ENCODE measurements around the gene NCKAP5. TPM values are rescaled to one million over a fixed set of nuclear protein-coding genes. Genes with fewer than 3 reads are reported as not detected.
A peak's percentile ranks its signal among the peaks of the same experiment; 100 is the strongest.

The NCKAP5 gene
- total RNA-seq, 1 donor from 2014 or later, result 8.9 TPM

DNA sequence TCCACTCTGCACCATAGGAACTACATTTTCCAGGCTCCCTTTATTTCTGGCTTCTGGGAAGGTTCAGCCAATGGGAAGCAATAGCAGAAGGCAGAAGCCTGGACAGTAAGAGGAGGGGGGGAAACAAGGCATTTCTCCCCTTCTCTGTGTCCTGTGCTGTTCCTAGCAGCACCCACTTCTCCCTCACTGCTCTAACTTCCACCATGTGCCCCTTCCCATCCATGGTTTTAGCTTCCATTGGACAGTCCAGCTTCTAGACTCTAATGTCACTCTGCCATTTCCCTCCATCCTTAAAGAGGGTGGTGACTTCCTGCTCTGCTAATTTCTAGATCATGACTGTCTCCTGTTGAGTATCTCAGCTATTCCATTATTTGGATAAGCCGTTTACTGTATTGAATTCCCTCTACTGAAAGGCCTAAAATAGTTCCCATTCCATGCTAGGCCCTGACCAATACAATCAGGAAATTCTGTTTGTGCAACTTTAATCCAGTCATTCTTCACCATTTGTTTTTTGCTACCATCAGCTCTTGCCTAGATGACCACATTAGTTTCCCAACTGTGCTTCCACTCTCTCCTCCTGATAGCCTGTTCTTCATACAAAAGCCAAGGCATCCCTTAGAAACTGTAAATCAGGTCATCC, 877.5 kb downstream of the NCKAP5 start:
- no peak for ATAC-seq

DNA sequence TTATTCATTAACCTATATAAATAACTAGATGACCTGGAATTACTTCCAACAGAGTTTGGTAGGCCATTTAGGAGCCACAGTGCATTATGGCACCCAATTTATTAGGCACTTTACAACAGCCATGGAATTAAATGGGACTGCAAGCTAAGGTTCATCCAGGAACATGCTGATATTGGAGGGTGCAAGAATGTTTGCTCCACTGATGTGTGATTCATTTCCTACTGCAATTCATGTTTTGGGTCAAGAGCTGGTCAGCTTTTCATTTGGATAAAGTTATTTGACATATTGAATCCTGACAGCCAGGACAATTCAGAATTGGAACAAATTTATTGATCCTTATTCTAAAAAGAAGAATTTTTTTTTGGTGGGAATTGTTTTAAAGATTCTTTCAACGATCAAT, 886.5 kb downstream of the NCKAP5 start:
- no peak for ATAC-seq

DNA sequence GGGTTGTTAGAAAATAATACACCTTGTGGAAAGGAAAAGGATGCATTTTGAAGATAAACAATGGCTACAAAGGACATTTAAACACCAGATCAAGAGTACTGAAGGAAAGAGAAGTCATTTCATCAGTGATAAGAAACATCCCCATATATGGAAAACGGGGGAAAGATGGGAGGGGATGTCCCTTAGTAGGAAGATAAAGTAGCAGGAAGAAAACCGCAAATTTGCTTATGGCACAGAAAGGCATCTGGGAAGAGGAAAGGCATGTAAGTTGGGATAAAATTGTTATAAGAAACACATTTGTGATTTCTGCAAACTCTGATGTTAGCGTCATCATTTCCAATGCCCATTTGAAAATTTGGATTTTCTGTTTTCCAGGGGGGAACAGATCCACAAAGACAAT, 887.7 kb downstream of the NCKAP5 start:
- ATAC-seq, result no peak

DNA sequence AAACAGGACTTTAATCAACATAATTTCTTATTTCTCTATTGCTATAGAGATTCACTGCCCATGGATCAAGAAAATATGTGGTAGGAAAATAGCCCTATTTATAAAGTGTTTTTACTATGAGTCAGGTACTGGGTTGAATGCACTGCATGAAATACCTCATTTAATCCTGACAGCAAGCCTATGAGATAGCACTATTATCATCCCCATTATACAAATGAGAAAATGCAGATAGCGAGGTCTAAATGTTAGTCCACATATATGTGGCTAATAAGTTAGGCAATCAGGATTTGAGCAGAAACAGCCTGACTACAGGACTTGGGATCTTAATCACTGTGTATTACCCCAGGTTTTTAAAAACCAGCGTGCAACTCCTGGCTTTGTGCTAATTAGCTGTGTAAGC, 889.8 kb downstream of the NCKAP5 start:
- ATAC-seq, result no peak

DNA sequence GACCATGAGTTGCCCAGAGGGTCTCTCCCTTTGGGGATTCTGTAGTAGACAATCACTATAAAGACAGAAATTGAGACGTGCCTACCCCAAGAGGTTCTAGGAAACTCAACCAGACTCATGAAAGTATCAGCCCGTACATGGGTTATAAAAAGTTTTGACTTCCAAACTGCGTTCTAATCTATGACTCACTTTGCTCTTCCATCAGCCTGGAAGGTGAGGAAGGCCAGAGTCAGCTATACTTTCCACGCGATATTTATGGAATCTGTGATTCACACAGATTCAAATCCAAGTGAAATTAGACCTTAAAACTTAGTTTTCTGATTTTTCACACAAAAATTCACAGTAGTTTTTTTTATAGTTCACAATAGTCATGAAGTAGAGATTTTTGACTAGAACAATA, 890.6 kb downstream of the NCKAP5 start:
- ATAC-seq, result no peak

DNA sequence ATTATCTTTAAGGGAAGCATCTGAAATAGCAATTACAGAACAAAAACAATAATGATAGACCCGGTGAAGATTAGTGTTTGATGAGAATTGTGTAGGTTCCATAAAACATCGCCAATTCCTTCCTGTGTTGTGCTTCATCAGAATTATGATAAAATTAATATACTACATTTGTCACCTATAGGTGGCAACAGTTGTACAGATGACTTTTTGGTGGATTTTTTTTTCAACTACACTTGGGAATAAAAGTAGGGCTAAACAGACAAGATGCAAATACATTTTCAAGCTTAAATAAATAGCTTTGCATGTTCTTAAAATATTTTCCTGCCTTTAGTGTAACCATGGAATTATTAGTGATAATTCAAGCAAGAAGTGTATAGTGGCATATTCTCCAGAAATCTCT, 891.3 kb downstream of the NCKAP5 start:
- no peak for ATAC-seq

DNA sequence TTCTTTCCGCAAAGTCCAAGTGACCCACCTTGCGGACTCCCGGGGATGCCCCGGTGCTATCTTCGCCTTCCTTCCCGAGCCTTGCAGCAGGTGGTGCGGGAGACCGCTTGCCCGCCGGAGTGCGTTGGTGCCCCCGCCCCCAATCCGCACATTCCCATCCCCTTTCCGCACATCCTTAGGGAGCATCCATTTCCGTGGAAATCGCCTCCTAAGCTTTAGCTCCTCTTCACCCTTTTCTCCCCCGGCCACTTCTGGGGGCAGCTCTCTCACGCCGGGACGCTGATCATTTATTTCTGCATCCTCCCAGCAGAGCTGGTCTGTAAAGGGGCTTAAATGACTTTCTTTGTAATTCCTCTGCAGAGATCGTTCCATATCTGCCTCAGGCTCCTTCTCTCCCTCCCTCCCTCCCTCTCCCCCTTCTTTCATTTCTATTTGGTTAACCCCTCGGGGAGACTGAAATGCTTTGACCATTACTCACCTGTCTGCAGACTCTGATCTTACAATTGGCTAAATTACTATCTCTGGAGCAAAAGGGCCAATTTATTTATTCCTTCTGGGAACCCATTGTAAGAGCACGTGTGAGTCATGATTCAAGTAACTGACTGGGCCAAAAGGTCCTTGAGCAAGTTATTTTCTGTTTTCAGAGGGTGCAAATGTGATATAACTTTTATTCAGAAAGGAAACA, 897.0 kb downstream of the NCKAP5 start:
- no peak for ATAC-seq

DNA sequence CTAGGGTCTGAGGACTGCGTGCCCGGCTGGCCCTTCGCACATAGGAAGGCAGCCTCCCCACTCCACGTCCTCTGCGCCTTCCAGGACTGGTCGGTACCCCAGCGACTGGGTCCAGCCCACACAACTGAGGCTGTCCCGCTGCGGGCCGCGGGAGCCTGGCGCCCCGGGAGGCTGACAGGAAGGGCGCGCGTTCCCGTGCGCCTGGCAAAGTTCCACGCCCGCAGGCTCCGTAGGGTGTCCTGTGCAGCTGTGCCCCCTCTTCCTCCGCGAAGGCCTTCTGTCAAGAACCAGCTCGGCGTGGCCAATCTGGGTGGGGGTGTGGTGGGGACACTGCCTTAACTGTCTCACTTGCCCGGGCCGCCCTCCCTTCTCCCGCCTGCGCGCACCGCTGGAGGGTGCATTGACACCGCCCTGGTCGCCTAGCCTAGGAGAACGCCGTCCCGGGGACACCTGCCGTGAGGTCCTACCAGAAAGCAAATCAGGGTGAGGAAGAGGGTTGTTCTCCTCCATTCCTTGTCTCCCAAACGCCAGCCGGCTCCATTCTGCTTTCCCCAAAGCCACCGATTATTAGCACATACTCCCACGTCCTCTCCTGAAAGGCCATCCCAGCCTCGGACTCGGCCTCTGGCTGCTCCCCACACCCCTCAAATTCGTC, 897.6 kb downstream of the NCKAP5 start:
- peak; percentile 47 for ATAC-seq

DNA sequence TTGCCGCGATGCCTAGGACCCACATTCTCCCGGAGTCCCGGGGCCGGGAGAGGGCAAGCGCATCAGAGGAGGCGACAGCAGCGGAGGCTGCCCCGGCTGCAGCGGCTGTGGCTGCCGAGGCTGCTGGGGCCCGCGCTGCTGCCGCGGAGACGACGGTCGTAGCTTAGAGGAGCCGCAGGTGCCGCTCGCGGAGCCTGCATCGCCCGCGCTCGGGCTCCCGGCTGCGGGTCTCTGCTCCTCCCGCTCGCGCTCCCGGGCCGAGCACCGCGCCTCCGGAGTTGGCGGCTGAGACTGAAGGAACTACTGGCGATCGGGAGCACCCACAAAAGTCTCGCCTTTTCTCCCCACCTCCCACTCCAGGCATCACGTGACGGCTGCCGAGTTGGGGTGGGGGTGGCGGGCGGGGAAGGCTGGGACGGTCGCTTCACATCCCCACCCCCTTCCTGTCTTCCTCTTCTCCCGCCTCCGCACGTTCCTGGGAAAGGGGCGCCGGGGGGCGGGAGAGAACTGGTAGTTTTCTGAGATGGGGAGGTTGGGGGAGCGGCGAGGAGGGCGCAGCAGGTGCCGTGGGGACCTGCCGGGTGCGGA, 898.3 kb downstream of the NCKAP5 start, which contains the start of gene LYPD1:
LYPD1 (minus strand) TSS at position 298 of the 588 bp plus-strand sequence; CDS start at position 25, 273 bp downstream.
- ATAC-seq, result peak; percentile 53

DNA sequence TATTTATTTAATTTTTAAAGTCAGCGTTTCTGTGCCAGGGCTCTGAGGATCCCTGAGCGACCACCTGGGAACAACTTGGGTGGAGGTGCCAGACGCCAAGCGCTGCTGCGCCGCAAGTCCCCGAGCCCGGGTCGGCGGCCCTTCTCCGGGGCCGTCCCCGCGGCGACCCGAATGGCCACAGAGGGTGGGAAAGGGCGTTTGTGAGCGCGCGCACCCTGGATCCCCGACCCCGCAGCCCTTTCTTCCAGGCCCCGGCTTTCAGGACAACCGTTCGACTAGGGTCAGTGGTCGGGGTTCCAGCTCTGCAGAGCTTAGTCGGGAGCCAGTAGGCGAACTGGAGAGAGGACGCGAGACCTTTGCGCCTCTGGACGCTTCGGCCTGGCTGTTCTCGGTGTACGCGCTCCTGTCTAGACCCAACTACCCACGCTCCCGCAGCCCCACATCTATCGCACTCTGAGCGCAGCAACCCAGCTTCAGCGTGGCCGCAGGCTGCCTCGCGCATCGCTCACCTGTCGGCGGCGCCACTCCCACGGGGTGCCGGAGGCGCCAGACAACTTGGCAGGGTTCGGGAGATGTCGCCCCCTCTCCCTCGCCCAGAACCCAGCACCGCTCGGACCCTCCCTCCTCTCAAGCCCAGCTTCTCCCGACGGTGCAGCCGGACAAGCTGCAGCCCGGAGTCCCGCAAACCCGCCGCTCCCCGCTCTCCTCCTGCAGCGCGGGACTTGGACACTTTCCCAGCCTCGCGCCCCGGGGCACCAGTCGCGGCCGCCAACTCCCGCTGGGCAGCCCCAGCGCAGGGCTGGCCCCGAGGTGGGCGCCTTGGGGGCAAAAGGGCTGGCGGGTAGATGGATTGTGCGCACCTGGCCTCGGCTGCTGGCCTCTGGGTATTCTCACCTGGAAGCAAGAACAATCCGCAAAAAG, 899.0 kb downstream of the NCKAP5 start:
- peak; percentile 47 for ATAC-seq

DNA sequence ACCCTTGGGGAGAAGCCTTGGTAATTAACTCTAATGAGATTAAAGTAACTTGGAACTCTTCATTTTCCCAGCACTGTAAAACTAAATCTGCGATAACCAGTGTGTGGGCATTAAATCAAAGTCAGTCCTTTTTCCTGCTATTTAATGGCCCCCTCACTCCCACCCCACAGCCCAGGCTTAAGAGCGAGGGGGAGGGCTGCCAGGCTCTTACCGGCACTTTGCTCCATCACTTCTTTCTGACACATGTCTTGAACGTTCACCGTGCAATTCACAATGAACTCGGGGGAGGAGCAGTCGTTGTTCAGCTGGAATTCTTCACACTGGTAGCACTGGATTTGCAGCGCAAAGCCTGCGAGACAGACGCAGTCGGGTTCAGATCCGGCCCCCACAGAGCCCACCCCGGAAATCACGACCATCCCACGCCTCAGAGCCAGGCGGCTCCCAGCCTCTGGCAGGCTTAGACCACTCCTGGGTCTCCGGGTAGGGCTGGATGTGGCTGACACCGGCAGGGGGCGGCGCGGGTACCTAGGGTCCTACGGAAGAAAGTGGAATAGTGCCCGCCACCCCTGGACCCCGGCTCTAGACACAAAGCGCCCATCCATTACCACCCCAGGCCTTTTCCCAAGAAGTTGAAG, 900.0 kb downstream of the NCKAP5 start:
- ATAC-seq, result peak; percentile 22

DNA sequence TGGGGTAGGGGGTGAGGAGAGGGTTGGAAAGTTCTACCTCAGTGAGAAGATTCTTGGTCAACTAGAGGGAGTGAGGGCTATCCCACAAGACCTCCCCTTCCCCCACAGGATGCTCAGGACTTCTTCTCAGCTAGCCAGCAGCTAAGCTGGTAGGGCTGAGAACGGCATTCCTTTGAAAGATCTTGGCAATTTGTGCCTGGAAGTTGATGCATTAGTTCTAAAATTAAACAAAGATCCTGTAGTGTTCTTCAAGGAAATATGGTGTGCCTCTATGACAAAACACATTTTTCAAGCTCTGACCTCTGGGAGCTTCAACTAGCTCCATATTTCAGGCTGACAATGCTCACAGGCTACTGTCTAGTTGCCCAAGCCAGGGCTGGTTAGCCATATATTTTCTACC, 900.6 kb downstream of the NCKAP5 start:
- no peak for ATAC-seq

DNA sequence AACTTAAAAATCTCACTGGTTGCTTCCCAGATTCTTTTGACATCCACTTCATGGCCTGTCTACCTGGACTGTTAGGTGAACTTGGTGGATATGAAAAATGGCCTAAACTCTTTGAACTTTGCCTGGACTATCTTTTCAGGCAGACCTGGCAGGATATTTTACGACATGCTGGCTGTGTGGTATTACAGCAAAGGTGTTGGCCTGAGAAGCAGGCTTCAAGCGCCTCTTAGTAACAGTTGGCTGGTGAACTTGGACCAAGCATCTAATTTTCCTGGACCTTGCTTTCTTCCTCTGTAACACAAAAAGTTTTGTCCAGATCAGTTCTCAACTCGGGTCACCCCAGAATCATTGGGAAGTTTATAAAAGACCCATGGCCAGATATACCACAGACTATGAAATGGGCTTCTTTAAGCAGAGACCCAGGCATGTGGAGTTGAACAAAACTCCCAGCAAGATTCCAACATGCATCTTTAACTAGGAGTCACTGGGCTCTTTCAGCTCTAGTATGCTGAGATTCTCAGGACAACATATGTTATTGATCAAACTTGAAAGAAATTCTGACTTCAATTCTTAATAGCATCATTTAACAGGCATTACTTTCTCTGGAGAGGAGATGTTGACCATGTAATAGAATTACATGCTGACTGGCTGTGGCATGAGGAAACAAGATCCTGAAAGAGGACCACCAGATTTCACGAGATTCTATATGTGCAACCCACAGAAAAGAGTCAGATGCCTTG, 902.7 kb downstream of the NCKAP5 start:
- ATAC-seq, result no peak

DNA sequence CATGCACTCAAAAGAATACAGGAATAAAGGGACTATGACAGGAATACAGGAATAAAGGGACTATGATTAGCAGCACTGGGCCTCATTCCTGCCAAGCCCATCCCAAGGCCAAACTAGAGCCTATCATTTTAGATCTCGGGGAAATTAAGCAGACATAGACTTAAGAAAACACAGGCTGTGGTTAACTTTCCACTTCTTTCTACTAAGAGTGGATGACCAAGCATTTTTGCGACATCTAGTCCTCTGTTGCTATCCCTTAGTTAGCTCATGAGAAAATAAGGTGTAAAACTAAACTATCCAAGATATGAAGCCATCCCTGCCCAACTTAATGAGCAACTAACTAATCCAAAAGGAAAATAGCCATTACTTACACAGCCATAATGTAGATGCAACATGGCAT, 904.2 kb downstream of the NCKAP5 start:
- ATAC-seq, result no peak

DNA sequence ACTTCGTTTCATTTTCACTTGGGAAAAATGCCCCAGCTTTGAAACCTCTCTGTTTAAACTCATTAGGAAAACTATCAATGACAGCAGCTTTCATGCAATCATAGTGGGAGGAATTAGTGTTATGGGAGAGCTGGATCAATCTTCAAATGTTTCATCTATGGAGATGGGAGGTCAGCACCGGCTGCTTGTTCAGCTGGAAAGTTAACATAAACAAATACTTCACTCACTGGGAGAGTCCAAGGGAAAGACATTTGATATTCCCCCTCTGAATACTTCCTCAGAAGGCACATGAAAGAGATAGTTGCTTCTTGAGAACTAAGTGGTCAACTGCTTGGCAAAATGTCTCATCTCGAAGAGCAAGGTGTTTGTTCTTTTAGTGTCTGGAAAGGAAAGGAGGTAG, 905.5 kb downstream of the NCKAP5 start:
- ATAC-seq, result no peak

DNA sequence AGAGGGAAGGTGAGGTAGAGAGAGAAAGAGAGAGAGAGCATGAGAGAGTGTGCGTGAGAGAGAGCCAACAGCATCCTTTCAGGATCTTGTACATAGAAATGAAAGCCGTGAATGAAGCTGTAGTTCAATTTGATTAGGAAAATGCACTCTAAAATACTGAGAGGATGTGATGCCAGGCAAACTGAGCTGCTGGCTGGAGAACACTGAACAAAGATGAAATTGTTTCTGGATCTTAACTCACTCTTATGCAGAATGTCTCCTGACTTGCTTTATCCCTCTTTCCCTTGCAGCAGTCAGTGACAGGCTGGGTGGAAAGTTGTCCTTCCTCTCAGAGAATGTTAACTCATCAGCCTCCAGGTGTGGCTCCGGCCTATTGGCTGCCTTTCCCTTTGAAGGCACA, 908.9 kb downstream of the NCKAP5 start:
- no peak for ATAC-seq

DNA sequence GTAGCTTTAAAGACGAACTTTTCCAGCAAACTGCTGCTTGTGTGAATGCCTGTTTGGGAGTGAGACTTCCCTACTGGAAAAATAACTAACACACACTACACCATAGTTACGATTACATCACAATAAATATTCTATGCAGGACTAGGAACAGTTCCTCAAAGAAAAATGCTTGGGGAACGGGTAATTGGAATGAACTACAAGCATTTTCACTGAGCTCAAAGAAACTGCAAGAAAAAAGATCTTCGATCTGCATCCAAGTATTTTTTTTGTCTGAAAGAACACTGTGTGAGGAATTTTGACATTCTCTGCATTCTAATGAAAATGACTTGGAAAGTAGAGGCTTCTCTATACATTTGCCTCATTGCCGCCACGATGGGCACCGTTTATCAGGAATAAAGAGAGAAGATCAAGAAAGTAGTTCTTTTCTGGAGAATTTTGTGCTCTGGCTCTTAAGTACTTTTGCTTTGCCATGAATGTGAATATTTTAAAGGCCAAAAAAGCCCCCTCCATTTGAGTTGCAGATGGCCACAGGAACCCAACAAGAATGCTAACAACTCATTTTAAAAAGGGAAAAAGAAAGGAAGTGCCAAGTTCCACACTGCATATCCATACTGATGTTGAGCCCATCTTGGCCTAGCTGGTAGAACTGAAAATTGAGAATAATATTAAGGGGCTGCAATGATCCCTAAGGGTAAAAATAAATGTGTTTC, 911.8 kb downstream of the NCKAP5 start:
- ATAC-seq, result no peak

DNA sequence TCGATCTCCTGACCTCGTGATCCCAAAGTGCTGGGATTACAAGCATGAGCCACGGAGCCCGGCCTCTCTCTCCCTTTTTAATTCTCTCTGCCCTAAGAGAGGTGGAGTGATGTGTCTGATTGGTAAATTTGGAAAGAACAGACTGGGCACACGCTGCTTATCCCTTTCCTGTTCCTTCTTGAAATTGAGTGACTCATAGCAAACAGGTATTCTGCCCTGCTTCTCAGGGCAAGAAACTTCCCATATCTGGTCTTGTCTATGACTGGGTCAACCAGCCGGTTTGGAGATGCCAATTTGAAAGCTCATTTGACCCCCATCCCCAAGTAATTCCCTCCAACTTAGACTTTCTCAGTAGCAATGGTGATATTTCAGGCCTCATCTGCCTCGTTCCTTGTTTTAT, 913.3 kb downstream of the NCKAP5 start:
- peak; percentile 96 for ATAC-seq

DNA sequence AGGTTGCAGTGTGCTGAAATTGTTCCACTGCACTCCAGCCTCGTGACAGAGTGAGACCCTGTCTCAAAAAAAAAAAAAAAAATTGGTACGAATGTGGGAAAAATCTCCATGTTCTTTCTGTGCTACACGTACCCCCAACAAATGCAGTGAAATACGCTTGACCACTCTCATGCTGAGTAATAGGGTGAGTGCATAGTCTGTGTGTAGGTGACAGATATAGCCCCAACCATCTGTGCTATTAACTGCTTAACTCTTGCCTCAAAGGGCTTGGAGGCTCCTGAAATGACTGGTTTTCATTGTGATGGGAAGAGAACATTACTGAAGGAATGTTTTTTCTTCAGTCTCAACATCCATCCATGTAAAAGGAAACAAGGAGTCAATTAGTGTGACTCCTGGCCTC, 913.9 kb downstream of the NCKAP5 start:
- ATAC-seq, result no peak

DNA sequence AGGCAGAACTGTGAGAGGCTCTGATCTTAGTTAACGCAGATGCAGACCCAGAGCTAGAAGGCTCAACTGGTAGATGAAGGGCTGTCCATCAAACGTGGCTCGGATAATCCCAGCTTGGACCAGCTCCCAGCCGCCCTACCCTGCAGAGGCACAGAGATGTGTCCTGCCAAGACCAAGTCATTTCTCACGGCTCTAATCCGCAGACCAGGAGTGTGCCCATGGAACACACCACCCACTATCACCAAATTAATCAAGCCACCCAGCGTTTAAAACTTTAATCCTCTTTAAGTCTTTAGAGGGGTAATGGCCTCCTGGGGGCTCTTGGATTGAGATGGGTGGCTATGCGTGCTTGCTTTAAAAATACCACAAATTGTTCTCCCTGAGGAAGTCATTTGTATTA, 915.8 kb downstream of the NCKAP5 start:
- ATAC-seq, result peak; percentile 34

Data from esophagus mucosa (tissue), 1 donor.